Stimulated activated CD4-positive, alpha-beta T cell treated with anti-CD3 and anti-CD28 coated beads, Interleukin-15, amount 100 ng/mL, for 24 hours (primary cell): ENCODE results near the gene LCN2.
"Not testable (repeated sequence)": the region's sequence is repeated elsewhere in the genome, so short reads cannot be mapped to it uniquely, and the experiment has no call there.

Experiments used
- DNase-seq: peaks from one replicate; pipeline ENCODE4 v3.0.0-alpha.2; 2020

The LCN2 gene

DNA sequence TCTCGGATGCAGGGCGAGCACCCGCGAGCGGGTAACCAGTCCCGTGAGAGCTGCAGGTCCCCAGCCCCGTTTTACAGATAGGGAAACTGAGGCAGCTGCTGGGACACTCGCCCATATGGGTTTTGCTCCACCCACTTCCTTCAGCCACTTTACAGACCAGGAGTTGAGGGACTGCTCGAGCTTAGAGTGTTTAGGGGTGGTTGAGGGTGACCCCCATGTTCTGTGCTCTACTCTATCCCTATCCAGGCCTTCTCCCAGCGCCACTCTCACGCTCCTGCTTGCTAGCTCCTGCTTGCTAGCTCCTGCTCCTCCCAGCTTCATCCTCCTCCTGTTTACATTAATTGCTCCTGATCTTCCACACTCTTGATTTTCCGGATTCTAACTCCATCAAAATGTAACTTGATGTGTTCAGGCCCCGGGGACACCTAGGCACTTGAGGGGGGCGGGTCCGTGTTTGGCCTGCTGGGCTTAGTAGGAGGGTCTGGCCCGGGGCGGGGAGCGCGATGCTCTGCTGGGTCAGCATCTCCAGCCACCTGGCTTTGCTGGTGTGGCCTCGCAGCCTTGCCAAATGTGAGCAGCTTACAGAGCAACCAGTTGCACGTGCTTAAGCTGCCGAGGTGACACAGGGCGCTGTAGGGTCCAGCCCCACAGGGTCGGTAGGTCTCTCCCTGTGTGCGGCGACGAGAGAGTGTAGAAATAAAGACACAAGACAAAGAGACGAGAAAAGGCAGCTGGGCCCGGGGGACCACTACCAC is 20.2 kb upstream of the LCN2 start:
- DNase-seq = no peak

DNA sequence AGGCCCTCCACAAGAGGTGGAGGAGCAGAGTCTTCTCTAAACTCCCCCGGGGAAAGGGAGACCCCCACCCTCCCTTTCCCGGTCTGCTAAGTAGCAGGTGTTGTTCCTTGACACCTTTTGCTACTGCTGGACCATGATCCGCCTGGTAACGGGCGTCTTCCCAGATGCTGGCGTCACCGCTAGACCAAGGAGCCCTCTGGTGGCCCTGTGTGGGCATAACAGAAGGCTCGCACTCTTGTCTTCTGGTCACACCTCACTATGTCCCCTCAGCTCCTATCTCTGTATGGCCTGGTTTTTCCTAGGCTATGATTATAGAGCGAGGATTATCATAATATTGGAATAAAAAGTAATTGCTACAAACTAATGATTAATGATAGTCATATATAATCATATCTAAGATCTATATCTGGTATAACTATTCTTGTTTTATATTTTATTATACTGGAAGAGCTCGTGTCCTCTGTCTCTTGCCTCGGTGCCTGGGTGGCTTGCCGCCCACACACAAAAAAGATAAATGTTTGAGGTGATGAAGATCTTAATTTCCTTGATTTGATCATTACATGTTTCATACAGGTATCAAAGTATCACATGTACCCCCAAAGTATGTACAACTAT is 19.2 kb upstream of the LCN2 start:
- peak; percentile 67 for DNase-seq

DNA sequence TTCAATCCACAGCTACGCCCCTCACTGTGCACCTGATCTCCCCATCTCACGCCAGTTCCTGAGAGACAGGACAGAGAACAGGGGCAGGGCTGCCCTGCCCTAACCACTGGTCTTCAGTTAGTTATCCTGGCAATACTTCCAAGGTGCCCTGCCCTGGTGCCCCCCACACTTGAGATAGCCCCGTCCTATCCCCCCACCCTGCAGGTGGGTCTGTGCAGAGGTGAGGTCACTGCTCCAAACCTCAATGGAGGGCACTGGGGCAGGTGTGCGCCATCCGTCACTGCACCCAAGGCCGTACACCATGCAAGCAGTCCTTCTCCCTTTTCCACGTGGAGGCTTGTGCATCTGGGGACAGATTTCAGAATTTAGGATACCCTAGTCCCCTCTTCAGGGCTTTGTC is 18.6 kb upstream of the LCN2 start:
- DNase-seq = not testable (repeated sequence)

DNA sequence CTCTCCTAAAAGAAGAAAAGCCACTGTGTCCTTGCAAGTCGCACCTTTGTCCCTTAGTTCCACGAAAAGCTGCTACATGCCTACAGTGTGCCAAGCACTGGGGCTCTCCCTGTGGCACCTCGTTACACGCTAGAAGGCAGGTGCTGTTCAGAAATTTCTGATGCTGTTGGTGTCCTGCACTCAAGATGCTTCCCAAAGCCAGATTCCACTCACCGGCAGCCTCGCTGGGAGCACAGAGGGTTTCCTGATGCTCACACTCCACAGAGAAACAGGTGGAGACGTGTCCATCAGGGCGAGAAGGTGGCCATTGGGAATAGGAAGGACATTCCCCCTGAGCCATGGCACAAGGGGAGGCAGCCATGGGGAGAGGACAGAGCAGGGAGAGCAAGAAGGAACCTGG is 17.9 kb upstream of the LCN2 start:
- not testable (repeated sequence) for DNase-seq

DNA sequence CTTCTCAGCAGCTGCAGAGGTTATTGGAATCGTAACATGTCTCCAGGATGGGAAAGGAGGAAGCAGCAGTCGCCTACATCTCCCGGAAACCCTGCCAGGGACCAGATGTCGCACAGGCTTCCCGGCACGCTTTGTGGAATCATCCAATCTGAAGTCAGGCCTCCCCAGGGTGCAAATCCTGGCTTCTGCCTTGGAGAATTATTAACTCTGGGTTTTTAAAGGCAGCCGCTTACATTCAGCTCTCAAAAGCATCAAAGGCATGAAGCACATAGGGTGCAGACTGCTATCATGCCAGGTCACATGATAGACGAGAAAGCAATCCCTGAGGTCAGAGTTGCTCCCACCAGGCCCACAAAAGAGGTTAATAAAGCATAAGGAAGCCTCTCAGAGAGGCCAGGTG is 17.1 kb upstream of the LCN2 start:
- not testable (repeated sequence) for DNase-seq

DNA sequence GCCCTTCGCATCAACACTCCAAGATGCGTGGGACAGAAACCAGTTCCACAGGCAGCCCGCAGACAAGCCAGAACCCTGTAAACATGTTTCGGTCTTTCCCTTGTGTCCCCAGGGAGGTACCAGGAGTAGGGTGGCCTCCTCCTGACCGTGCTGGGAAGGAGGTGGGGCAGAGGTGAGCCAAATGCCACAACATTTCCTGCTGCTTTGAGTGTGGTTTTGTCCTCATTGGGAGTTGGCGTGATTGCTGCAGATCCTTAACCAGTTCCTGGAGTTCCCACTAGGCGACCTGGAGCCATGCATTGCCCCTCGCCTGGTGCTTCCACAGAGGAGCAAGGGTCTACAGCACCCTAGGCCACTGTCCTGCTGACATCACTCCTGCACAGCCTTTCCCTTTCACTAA is 13.7 kb upstream of the LCN2 start:
- not testable (repeated sequence) for DNase-seq

DNA sequence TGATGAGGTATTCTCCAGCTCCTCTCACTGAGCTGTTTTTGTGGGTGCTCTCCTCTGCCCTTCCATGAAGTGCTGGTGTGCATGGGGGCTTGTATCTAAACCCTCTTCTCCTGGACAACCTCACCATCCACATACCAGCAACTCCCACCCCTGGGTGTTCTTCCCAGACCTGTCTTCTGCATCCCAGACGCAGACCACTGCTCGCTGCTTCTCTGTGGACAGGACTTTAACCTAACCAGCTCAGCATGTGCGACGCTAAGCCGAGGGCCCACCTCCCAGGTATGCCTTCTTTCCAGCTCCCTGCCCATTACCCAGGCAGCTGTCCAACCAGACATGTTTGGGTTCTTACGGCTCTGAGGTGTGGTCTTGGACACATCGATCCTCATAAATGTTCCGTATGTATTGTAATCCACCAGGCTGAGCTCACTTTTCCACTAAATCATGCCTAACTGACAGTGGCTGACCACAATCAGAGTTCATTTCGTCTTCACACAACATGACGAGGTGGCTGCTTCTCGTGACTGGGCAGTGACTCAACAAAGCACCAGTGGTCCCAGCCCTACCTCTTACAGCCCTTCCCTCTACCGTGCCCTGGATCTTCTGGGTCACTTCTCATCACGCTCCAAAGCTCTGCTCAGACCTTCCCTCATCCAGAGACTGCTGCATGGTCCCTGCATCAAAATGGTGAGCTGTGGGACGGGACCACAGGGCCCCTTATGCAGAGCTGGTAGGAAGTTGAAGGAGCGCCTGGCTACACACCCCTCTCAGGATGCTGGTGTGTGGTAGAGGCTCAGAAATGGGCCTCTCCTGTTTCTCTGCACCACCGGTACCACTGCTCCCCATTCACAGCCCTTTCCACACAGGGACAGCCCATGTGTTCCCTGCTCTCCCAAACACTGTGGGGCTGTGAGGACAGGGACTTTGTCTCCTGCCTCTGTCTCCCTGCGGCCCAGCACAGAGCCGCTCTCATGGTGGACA is 12.1 kb upstream of the LCN2 start:
- no peak for DNase-seq

DNA sequence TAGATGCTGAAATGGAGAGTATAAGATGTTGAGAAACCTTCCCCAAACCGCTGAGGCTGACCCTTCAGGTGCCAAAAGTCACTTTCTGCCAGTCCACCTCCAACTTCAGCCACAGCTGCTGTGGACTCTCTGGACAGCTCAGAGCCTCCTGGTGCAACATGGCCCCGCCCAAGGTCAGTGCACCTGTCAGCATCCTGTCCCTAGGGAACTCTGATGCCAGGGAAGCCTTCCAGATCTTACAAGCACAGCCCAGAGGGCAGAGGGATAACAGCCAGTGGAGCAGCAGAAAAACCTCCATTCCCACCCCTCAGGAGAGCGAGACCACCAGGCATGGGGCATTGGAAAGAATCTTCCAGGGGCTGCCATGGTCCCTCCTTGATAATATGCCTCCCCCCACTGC is 11.3 kb upstream of the LCN2 start:
- DNase-seq = no peak

DNA sequence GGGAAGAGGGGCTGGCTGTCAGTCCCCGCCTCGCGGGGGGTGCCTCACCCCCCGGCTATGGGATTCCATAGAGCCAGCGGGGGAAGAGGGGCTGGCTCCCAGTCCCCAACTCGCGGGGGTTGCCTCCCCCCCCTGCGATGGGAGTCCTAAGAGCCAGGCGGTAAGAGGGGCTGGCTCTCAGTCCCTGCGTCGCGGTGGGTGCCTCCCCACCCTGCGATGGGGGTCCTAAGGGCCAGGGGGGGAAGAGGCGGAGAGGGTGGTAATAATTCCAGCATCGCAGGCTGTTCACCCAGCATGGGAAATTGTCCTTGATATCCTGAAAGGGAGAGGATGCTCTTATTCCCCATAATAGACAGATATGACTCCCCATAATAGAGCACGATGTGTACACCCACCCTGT is 9.6 kb upstream of the LCN2 start:
- DNase-seq = no peak

DNA sequence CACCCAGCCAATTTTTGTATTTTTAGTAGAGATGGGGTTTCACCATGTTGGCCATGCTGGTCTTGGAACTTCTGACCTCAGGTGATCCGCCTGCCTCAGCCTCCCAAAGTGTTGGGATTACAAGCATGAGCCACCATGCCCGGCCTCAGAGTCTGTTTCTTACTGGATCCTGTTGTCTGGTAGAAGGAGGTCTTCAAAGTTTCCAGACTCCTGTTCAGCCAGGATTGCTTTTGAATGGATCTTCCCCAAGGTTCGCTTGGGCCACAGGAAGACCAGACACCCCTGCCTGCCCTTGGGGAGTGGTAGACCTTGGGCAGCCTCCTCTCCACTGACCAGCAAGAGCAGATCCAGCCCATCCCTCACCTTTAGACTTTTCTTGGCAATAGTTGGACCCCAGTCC is 7.6 kb upstream of the LCN2 start:
- DNase-seq = no peak

DNA sequence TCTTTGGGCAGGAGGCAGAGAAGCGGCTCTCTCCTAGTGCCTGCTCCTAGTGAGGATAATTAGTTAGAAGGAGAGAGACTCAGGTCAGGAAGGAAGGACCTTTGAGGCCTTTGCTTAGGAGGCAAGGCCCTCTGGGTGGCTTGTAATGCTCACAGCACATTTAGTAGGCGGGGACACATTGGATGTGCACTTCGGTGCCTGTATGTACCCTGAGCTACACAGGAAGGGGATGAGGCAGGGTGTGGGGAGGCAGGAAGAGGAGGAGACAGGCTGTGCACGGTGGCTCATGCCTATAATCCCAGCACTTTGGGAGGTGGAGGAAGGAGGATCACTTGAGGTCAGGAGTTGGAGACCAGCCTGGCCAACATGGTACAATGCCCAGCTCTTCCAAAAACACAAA is 7.2 kb upstream of the LCN2 start:
- no peak for DNase-seq

DNA sequence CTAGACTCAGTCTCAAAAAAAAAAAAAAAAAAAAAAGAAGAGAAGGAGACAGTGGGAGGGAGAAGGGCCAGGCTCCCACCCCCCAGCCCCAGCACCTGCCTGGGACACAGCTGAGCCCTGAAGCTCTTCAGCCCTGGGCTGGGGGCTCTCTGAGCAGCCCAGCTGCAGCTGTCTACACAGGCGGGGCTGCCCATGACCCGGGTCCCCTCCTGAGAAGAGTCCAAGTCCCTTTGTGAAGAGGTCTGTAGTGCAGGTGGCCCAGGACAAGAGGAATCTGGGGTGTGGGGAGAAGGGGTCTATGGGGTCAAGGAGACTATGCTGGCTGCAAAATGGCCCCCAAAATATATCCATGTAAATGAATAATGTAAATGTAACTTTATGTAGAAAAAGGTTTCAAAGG is 6.7 kb upstream of the LCN2 start:
- DNase-seq = no peak

DNA sequence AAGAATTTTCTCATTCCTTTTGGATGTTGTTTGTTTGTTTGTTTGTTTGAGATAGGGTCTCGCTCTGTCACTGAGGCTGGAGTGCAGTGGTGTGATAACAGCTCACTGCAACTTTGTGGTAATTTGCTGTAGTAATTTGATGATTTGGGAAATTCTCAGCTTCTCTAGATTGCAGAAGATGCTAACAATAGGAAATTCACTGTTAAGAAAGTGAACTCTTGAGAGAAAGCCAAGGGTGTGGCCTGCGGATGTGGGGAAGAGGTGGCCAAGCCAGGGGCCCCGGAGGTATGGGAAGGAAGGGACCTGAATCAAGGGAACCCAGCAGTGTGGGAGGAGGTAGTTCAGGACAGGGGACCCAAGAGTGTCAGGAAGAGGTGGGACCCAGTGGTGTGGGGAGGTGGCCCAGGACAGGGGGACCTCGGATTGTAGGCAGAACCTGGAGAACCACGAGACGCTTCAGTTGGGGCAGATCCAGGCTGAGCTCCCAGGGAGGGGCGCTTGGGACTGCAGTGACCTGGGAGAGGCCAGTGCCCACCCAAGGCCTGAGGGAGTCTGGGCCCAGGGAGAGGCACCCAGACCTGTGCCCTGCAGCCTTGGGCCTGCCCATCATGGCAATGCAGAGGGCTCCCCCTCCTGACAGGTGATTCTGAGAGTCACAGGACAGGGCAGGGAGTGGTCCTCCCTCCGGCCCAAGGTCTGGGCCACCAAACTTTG is 5.6 kb upstream of the LCN2 start:
- DNase-seq = no peak

DNA sequence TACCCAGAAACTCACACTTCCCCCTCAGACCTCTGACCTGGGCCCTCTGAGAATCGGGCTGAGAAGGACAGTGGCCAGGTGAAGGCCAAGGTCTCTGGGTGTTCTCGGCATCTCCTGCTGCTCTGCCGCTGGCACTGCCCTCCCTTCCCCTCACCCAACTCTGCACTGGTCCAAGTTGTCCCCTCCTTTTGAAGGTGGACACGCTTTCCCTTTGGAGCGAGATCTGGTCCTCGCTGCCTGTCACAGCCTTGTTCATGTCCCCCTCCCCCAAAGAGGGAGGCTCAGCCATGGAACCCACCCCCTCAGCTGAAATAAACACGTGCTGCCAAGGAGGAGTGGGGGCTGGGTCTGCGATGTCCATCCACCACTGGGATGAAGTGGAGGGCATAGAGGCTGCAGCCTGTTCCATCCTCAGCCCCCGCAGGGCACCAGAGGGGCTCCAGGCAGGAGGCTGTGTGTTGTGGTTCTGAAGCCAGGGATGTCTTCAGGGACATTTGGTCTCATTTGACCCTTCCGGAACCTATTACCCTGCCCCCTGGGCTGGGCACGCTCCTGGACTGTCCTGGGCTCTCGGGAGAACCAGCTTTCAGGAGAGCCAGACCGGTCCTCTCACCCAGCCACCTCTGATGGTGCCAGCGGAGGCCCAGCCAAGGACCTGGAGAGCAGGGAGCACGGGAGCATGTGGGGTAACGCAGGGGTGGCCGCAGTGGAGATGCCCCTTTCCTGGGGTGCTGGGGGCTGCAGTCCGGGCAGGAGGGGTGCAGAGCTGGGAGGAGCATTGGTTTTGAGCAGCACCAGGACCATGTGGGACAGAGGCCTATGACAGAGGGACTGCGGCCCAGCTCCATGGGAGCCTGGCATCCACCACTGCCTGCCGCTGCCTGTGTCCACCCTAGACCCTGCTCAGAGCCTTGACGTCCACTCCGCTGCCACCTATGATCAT is 4.7 kb upstream of the LCN2 start:
- no peak for DNase-seq

DNA sequence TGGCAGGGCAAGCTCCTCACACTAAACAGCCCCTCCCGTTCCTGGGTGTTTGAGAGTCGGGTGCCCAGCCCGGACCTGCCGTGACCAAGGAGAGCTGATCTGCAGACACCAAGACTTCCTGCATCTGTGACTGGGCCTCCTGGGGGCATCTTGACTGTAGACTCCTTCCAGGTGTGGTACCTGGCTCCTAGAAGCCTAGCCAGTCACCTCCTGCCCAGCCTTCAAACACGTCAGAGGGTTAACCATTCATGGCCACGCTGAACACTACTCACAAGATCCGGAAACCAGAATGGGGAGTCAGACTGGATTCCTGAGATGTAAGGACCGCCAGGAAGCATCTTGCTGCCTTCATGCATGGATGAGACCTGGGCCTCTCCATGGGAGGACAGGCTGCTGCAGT is 3.7 kb upstream of the LCN2 start:
- DNase-seq = no peak

DNA sequence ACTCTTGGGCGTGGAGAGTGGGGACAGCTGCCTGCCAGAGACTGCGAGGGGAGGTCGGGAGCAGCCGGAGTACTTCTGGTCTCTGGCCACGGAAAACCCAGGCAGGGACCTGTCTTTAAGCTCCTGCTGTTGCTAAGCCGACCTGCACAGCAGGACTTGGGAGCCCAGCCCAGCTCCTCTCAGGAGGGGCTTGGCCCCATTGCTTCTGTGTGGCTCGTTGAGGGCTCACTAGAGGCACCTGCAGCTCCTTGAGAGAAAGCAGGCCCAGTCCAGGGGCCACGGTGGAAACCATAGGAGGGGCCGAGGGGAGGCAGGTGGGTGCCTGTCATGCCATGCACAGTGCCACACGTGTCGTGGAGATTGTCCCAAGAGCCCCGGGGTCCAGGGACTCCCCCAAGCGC is 3.3 kb upstream of the LCN2 start:
- DNase-seq = no peak

DNA sequence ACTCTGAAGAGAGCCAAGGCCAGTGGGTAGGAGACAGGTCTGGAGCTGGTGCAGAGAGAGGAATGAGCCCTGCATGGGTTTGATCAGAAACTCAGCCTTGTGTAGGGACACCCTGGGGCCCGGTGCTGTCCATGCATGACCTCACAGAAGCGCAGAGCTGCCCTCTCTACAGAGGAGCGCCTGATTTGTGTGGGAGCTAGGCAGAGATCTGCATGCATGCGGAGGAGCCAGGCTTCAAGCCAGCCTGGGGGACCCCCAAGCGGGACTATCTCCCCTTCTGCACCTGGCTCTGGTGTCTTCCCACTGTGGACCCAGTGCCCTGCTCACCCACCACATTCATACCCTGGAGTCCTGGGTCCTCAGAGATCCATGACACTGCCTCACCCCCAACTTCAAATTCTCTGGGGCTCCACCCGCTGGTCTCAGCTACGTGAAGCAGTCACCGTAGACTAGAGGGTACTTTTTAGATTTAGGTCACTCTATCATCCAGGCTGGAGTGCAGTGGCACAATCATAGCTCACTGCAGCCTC is 2.6 kb upstream of the LCN2 start:
- DNase-seq = no peak

DNA sequence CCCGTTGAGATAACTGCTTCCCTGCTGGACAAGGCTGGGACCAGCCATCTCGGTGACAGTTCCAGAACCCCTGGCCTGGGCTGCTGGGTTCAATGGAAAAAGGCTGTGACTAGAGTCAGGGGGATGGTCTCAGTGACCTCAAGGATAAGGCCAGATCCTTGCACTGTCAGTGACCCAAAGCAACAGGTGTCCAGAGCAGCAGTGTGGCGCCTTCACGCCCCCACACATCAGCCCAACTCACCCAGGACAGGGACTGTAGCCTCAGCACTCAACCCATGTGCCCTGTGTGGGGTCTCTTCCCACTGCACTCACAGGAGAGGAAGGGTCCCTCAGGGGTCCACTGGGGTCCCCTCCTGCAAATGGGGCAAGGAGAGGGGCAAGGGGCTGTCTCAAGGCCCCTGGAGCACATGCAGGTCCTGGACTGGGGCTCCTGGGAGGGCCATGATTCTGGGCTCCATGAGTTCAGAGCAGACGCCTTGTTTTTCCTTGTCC is 698 bp upstream of the LCN2 start:
- no peak for DNase-seq

DNA sequence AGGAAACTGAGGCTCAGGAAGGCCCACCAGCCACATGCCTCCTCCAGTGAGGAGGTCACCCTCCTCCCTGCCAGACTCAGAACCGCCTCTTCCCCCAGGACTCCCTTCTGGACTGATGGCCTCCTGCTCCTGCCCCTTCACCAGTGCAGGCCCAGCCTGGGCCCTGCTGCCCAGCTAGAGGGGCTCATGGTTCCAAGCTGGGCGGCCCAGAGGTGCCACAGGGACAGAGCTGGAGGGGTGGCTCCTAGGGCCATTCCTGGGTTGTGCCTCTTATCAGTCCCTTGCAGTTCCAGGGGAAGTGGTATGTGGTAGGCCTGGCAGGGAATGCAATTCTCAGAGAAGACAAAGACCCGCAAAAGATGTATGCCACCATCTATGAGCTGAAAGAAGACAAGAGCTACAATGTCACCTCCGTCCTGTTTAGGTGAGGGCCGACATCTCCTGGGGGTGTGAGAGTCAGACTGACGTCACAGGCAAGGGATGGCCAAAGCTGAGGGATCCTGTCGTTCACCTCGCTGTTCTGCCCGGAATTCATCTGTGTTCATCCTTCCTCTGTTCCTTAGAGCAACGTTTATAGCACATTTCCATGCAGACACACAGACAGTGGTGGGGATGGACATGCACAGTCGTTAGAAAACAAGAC is 819 bp downstream of the LCN2 start:
- DNase-seq = no peak

DNA sequence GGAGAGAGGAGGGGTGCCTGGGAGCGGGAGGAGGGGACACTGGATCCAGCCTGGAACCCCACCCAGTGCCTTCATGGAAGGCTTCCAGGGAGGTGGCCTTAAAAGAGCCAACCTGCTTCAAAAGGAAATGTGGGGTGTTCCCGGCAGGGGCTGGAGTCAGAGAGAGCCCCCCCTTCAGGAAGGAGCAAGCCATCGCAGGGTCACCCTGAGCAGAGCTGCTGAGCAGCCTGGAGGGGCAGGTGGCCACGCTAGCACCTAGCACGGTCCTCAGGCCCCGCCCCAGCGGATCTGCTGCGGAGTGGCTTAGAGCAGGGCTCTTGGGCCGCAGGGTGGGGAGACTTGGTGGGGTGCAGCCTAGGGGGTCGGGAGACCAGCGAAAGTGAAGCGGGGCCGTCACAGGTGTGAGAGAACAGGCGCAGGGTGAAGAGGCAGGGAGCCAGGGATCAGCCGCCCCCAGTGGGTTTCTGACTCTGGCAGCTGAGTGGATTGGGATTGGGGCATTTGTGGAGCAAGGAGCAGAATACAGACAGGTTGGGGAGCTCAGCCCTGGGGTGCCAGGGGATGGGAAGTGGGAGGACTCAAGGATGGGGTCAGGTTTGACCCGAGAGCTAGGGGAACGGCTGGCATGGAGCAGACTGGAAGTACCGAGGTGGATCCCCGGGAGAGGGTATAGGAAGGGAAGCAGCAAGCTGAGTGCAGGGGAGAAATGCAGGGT is 1.5 kb downstream of the LCN2 start:
- no peak for DNase-seq
